Fibroblast of the aortic adventitia (primary cell): Measurements from ENCODE around the gene TXNL4A. TPM values are rescaled to one million over a fixed set of nuclear protein-coding genes. Genes with fewer than 3 reads are reported as not detected.

Source experiments
- DNase-seq: peaks from one replicate; pipeline ENCODE4 v3.0.0-alpha.2; 2010; ENCODE audit warnings: low read depth
- H3K4me3 ChIP-seq: 2 replicates; pipeline ENCODE4 v1.5.1; 2011; ENCODE audit warnings: low read depth, mild to moderate bottlenecking, control low read depth, low read length, moderate library complexity
- total RNA-seq: library from RNA; depleted of rRNA; stranded (reverse); fragments of >200 nt; gene quantifications from 2 replicates; pipeline ENCODE4 v1.2.3, GENCODE V29; 2012; ENCODE audit warnings: low replicate concordance
- TF ChIP-seq, protein P1 (sequence below): IDR thresholded peaks from 2 replicates; pipeline ENCODE4 v1.5.1; 2011; ENCODE audit warnings: mild to moderate bottlenecking, low read length, control low read depth, inconsistent platforms; ENCODE audit not compliant: insufficient read depth

TXNL4A gene
- total RNA-seq, 1 donor = 54.6 TPM

DNA sequence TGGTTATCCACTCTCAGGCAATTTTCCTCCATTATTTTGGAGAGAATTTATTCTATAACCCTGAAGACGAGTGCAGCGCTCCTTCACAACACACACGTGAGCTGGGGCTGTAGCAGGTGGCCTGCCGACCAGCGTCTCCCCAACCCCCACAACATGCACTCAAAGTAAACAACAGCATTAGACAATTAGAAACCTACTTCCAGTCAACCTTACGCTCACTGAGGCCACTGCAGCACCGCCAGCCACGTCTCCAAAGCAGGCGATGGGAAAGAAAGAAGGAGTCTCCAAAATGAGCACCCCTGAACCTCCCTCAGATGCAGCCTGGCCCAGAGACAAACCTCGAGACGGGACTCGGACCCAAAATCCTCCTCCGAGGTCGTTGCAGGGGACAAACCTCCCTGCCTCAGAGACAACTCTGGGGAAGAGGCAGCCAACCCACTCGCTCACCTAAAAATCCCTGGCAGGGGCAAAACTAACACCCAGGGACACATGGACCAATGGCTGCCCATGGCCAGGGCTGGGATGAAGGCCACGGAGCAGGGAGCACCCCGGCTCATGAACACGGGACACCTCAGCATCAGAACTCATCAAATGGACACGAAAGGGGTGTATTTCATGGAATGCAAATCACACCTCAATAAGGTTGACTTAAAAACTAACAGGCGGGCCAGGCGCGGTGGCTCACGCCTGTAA is 39.5 kb downstream of the TXNL4A start:
- no peak overlapping the region for H3K4me3 ChIP-seq
- DNase-seq = no peak
- TF ChIP-seq, protein P1, sequence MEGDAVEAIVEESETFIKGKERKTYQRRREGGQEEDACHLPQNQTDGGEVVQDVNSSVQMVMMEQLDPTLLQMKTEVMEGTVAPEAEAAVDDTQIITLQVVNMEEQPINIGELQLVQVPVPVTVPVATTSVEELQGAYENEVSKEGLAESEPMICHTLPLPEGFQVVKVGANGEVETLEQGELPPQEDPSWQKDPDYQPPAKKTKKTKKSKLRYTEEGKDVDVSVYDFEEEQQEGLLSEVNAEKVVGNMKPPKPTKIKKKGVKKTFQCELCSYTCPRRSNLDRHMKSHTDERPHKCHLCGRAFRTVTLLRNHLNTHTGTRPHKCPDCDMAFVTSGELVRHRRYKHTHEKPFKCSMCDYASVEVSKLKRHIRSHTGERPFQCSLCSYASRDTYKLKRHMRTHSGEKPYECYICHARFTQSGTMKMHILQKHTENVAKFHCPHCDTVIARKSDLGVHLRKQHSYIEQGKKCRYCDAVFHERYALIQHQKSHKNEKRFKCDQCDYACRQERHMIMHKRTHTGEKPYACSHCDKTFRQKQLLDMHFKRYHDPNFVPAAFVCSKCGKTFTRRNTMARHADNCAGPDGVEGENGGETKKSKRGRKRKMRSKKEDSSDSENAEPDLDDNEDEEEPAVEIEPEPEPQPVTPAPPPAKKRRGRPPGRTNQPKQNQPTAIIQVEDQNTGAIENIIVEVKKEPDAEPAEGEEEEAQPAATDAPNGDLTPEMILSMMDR = no peak

DNA sequence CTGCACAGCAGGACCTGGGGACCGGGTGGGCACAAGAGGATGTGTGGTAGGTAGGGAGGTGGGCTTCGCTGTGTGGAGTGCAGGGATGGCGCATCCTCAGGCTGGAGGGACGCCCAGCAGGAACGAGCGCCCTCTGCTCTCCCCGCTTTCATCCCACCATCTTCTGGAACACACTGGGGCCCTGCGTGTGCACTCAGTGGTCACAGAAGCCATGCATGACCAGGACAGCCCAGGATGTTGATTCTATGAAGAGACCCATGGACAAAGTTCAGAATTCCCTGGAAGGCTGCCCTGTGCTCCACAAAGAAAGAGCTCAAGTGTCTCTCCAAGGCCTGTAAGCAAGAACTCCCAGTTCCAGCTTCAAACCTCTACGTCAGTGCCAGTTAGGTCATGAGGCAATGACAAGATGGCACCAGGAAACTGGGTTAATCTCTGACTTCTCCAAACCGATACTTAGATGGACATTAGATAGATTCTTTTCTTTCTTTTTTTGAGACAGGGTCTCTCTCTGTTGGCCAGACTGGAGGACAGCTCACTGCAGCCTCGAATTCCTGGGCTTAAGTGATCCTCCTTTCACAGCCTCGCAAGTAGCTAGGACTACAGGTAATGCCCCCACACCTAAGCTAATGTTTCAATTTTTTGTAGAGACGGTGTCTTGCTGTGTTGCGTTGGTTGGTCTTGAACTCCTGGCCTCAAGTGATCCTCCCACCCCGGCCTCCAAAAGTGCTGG is 40.3 kb downstream of the TXNL4A start:
- H3K4me3 ChIP-seq = no peak overlapping the region
- TF ChIP-seq, protein P1 = no peak
- DNase-seq = no peak

DNA sequence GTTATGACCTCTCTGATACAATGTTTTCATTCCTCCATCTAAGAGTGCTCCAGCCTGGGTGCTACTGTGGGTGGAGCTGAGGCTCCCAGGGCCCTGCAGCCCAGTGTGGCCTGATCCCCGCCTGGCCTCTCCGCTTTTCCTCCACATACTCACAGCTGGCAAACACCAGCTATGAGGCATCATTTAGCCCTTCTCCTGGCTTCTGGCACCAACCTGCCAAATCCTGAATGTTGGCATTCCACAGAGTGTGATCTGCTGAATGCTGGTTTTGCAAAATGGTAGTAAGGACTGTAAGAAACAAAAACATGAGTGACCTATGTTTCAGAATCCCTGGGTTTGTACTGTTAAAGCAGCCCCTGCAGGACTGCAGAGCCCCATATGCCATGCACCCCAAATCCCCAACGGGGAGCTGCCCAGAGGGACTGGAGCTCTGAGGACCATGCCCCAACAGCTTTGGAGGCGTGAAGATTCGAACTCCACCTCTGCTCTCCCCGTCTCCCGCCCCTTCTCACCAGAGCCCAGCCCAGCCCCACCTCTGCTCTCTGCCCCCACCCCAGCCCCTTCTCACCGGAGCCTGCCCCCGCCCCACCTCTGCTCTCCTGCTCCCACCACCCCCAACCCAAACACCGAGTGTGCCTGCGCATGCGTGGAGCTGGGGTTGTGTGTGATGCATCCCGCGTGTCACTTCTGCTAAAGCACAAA is 41.2 kb downstream of the TXNL4A start:
- DNase-seq = peak; percentile 43
- no peak overlapping the region for H3K4me3 ChIP-seq
- TF ChIP-seq, protein P1 = no peak

DNA sequence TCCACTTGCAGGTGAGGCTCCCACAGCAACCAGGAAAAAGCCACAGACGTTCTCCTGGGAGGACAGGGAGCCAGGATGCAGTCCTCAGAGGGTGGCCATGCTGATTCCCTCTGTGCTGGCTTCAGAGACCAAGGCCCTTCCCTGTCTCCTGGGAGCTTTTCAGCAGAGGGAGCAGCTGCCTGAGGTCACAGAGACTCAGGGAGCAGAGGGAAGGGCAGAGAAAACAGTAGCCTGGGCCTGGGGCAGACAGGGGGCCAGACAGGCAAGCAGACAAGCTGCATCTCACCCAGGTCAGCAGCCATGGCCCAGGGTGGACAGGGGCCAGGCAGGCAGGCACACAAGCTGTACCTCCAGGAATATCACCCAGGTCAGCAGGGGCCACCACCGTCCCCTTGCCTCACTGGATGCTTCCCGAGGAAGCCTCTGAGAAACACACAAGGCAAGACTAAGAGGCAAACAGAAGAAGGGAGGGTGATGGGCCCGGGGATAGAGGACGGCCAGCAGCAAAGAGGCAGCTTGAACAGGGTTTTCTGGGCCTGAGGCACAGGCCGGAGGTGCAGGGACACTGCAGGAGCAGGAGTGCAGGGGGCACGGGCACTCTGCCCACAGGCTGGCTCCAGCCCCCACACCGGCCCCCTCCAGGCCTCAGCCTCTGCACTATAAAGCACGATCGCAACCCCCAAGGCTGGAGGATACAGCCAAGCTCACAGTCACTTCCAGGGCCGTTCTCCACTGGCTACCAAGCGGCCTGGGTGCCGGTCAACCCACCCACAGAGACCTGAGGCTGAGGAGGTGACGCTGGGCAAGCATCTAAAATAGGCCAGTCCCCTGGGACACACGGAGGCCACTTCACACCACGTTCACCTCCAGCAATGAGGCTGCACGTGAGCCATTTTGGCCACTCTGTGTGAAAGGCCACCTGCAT is 43.0 kb downstream of the TXNL4A start:
- no peak overlapping the region for H3K4me3 ChIP-seq
- TF ChIP-seq, protein P1 = no peak
- no peak for DNase-seq

DNA sequence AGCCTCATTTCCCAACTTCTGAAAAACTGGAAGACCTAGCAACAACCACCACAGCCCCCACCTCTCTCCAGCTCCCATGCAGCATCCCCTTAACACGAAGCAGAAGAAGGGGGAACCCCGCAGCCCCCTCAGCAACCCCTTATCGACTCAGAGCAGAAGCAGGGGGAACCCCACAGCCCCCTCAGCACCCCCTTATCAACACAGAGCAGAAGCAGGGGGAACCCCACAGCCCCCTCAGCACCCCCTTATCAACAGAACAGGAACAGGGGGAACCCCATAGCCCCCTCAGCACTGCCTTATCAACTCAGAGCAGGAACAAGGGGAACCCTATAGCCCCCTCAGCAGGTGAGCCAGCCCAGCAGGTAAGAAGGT is 43.6 kb downstream of the TXNL4A start:
- TF ChIP-seq, protein P1 = no peak
- no peak for DNase-seq
- no peak overlapping the region for H3K4me3 ChIP-seq

DNA sequence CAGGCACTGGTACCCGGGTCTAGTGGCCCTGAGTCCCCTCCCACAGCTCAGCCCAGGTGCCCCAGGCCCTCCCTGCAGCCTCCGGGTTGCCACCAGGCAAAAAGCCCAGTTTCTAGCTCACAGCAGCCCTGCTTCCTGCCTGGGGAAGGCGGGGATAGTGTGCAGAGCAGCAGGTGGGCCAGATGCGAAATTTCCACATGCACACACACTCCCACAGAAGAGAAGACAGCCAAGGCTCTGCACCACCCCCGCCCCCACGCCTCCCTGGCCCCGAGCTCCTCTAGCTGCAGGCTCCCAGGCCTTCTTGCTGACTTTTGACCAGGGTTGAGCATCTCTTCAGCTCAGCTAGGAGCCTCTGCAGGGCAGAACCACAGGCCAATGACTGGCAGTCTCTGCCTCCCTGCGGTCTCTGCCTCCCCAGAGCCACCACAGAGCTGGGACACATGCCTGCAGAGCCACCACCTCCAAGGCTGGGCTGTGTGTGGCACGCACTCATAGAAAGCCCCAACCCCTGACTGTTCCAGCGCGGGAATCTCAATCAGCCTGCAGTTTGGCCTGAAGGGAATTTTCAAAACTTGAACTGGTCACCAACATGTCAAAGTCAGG is 44.1 kb downstream of the TXNL4A start:
- TF ChIP-seq, protein P1 = no peak

More for the DNA sequence above, 44.1 kb downstream of the TXNL4A start:
- no peak overlapping the region for H3K4me3 ChIP-seq
- DNase-seq = no peak
